Neural cell (in vitro differentiated cells): ENCODE measurements around the gene GABBR2. TPM values are rescaled to one million over a fixed set of nuclear protein-coding genes. Genes with fewer than 3 reads are reported as not detected.
A peak's percentile ranks its signal among the peaks of the same experiment; 100 is the strongest.
"Not testable (repeated sequence)": the region's sequence is repeated elsewhere in the genome, so short reads cannot be mapped to it uniquely, and the experiment has no call there.

Experiments
- H2AFZ ChIP-seq: fragments of 200-600, 300-800 bp; sonication (generic), shearing (Covaris generic); 2 replicates; pipeline ENCODE4 v1.6.0; 2014; ENCODE audit warnings: low read depth, mild to moderate bottlenecking, antibody characterized with exemption, low read length, moderate library complexity
- H3F3A ChIP-seq: fragments of 200-600 bp; shearing (Covaris generic); 2 replicates; pipeline ENCODE4 v1.6.1; 2016; ENCODE audit warnings: mild to moderate bottlenecking, moderate library complexity, mixed read lengths, antibody characterized with exemption, low read length; ENCODE audit not compliant: insufficient read depth, poor library complexity, severe bottlenecking
- H3K27ac ChIP-seq: fragments of 200-600, 300-800 bp; sonication (generic), shearing (Covaris generic); 2 replicates; pipeline ENCODE4 v1.5.1; 2014; ENCODE audit warnings: mild to moderate bottlenecking, low read length, moderate library complexity
- H3K27me3 ChIP-seq: fragments of 300-800, 200-600 bp; sonication (generic), shearing (Covaris generic); 2 replicates; pipeline ENCODE4 v1.6.0; 2014; ENCODE audit warnings: mild to moderate bottlenecking, low read depth, low read length, moderate library complexity; ENCODE audit not compliant: insufficient read depth
- H3K36me3 ChIP-seq: fragments of 300-800, 200-600 bp; sonication (generic), shearing (Covaris generic); 2 replicates; pipeline ENCODE4 v1.5.1; 2014; ENCODE audit warnings: mild to moderate bottlenecking, antibody characterized with exemption, low read length, moderate library complexity; ENCODE audit not compliant: insufficient read depth
- H3K4me2 ChIP-seq: fragments of 300-800, 200-600 bp; sonication (generic), shearing (Covaris generic); 2 replicates; pipeline ENCODE4 v1.6.0; 2014; ENCODE audit warnings: mild to moderate bottlenecking, low read length
- H3K4me3 ChIP-seq: fragments of 300-800, 200-600 bp; sonication (generic), shearing (Covaris generic); 2 replicates; pipeline ENCODE4 v1.5.1; 2014; ENCODE audit warnings: mild to moderate bottlenecking, low read length, moderate library complexity
- H3K79me2 ChIP-seq: fragments of 200-600 bp; shearing (Covaris generic); replicated peaks from 2 replicates; pipeline ENCODE4 v1.6.0; 2014; ENCODE audit warnings: mild to moderate bottlenecking, low read length, moderate library complexity; ENCODE audit not compliant: insufficient read depth
- H3K9ac ChIP-seq: fragments of 300-800, 200-600 bp; sonication (generic), shearing (Covaris generic); 2 replicates; pipeline ENCODE4 v1.6.1; 2016; ENCODE audit warnings: mild to moderate bottlenecking, low read length, mixed read lengths
- H3K9me2 ChIP-seq: fragments of 200-600 bp; shearing (Covaris generic); 2 replicates; pipeline ENCODE4 v1.6.1; 2016; ENCODE audit warnings: mild to moderate bottlenecking, low read length, mixed read lengths; ENCODE audit not compliant: insufficient read depth
- H3K9me3 ChIP-seq: fragments of 200-600, 300-800 bp; sonication (generic), shearing (Covaris generic); 2 replicates; pipeline ENCODE4 v1.6.1; 2016; ENCODE audit warnings: mild to moderate bottlenecking, mixed run types, low read length, moderate library complexity, mixed read lengths
- H4K20me1 ChIP-seq: fragments of 200-600 bp; shearing (Covaris generic); 2 replicates; pipeline ENCODE4 v1.6.1; 2016; ENCODE audit warnings: mild to moderate bottlenecking, mixed run types; ENCODE audit not compliant: insufficient read depth
- CTCF ChIP-seq: fragments of 450-650 bp; IDR thresholded peaks from 2 replicates; pipeline ENCODE4 v1.5.1; 2014; ENCODE audit warnings: antibody characterized with exemption, mild to moderate bottlenecking, moderate library complexity; ENCODE audit not compliant: poor library complexity, severe bottlenecking
- EP300 ChIP-seq: fragments of 450-650 bp; conservative IDR thresholded peaks from 2 replicates; pipeline ENCODE4 v1.6.1; 2014; ENCODE audit warnings: antibody characterized with exemption, mild to moderate bottlenecking, moderate library complexity; ENCODE audit not compliant: poor library complexity, severe bottlenecking
- EZH2 ChIP-seq: fragments of 200-600, 300-800 bp; shearing (Covaris generic), sonication (generic); IDR thresholded peaks from 2 replicates; pipeline ENCODE4 v1.6.1; 2014; ENCODE audit warnings: antibody characterized with exemption, low read length, borderline replicate concordance, mild to moderate bottlenecking; ENCODE audit not compliant: insufficient read depth, poor library complexity, severe bottlenecking
- MXI1 ChIP-seq: fragments of 450-650 bp; conservative IDR thresholded peaks from 2 replicates; pipeline ENCODE4 v1.6.1; 2014; ENCODE audit warnings: antibody characterized with exemption, mild to moderate bottlenecking; ENCODE audit not compliant: poor library complexity, severe bottlenecking
- POLR2AphosphoS5 ChIP-seq: IDR thresholded peaks from 2 replicates; pipeline ENCODE4 v1.6.1; 2012
- RAD21 ChIP-seq: fragments of 450-650 bp; conservative IDR thresholded peaks from 2 replicates; pipeline ENCODE4 v1.6.1; 2014; ENCODE audit warnings: antibody characterized with exemption, mild to moderate bottlenecking, moderate library complexity
- SMC3 ChIP-seq: fragments of 450-650 bp; conservative IDR thresholded peaks from 2 replicates; pipeline ENCODE4 v1.6.1; 2014; ENCODE audit warnings: antibody characterized with exemption, mild to moderate bottlenecking, moderate library complexity; ENCODE audit not compliant: poor library complexity
- TAF1 ChIP-seq: IDR thresholded peaks from 2 replicates; pipeline ENCODE4 v1.6.1; 2012; ENCODE audit warnings: low read depth
- polyA plus RNA-seq: library from polyadenylated mRNA; depleted of rRNA; stranded (reverse); fragments of >200 nt; gene quantifications from 2 replicates; pipeline ENCODE4 v1.2.3, GENCODE V29; 2014

Gene GABBR2
- polyA plus RNA-seq, 1 donor from 2014 or later, result 7.1 TPM

- H3K9me2 ChIP-seq, result no peaks in the 10 kb centered on the region
- H3K4me2 ChIP-seq, result no peak overlapping the region
- H3K9ac ChIP-seq, result no peak overlapping the region
- no peak overlapping the region for H3K27ac ChIP-seq
- no peak overlapping the region for H3K4me3 ChIP-seq
- H3K79me2 ChIP-seq, result no peaks in the 10 kb centered on the region
- H3K27me3 ChIP-seq, result no peaks in the 10 kb centered on the region
- H3K9me3 ChIP-seq, result no peaks in the 10 kb centered on the region
- H4K20me1 ChIP-seq, result no peaks in the 10 kb centered on the region
- no peak overlapping the region for H2AFZ ChIP-seq
- TF ChIP-seq EZH2, result no peak
- TF ChIP-seq MXI1, result no peak
- no peak for TF ChIP-seq EP300
- no peak for TF ChIP-seq CTCF
- TF ChIP-seq SMC3, result no peak
- TF ChIP-seq TAF1, result no peak
- no peak for TF ChIP-seq RAD21
- no peaks in the 10 kb centered on the region for H3F3A ChIP-seq
- no peaks in the 10 kb centered on the region for H3K36me3 ChIP-seq
Measured at GRCh38 chr9:98502311-98502975, 206.3 kb downstream of the GABBR2 start.

- Histone ChIP-seq H3K9me3 (no peaks in the 10 kb centered on the region), H3K4me2 (no peak overlapping the region), H3K27ac (no peak overlapping the region), H3K9ac (no peak overlapping the region), H4K20me1 (no peaks in the 10 kb centered on the region), H3K9me2 (no peaks in the 10 kb centered on the region), H2AFZ (no peak overlapping the region), H3K4me3 (peak overlapping the region; percentile 31), H3K27me3 (no peaks in the 10 kb centered on the region), H3K36me3 (no peaks in the 10 kb centered on the region), H3K79me2 (no peaks in the 10 kb centered on the region), H3F3A (no peaks in the 10 kb centered on the region)
- TF ChIP-seq POLR2AphosphoS5 (no peak), MXI1 (no peak), EP300 (peak; percentile 40), RAD21 (no peak), TAF1 (no peak), CTCF (no peak), EZH2 (no peak)
Measured at GRCh38 chr9:98501819-98502218, 206.9 kb downstream of the GABBR2 start.

GRCh38 chr9:98501259-98501658 is 207.5 kb downstream of the GABBR2 start:
- H3F3A ChIP-seq, H3K9me3 ChIP-seq, H3K79me2 ChIP-seq, H3K27me3 ChIP-seq, H3K27ac ChIP-seq, H3K4me2 ChIP-seq, H3K36me3 ChIP-seq, H3K9ac ChIP-seq, H2AFZ ChIP-seq, H3K9me2 ChIP-seq, H4K20me1 ChIP-seq: not testable (repeated sequence)
- H3K4me3 ChIP-seq, result peak overlapping the region; percentile 31
